AG04449 (cell line): ENCODE data around the gene SH2D2A.

Experiments
- CTCF ChIA-PET: fragments of 350-600 bp; formaldehyde crosslinking; extraction: SDS; loops from one replicate; lab custom pipeline; 2021; ENCODE audit warnings: antibody characterized with exemption; lab: Yijun Ruan, JAX
- POLR2A ChIA-PET: fragments of 400-600, 350-600 bp; formaldehyde crosslinking; extraction: SDS; loops from one replicate; lab custom pipeline; 2020; ENCODE audit warnings: antibody characterized with exemption, inconsistent platforms; lab: Yijun Ruan, JAX
- DNase-seq: peaks from one replicate; pipeline ENCODE4 v3.0.0-alpha.2; 2010; ENCODE audit warnings: low read depth, low spot score
- H3K4me3 ChIP-seq: 2 replicates; pipeline ENCODE4 v1.5.1; 2011; ENCODE audit warnings: low read depth, mild to moderate bottlenecking, control low read depth, low read length
- CTCF ChIP-seq: IDR thresholded peaks from one replicate; pipeline ENCODE4 v1.5.1; 2011; ENCODE audit warnings: mild to moderate bottlenecking, moderate library complexity, low read length, control low read depth, inconsistent platforms; ENCODE audit not compliant: insufficient read depth; ENCODE audit errors: missing control alignments

Gene SH2D2A

GRCh38 chr1:156862997-156863599, 46.5 kb upstream of the SH2D2A start:
- no peak for DNase-seq
- POLR2A ChIA-PET = no interaction called here
- no peak overlapping the region for H3K4me3 ChIP-seq
- CTCF ChIA-PET = interaction anchor here (1.2 to 16.4 kb wide), 7 partner anchors 15 to 175 kb away, joined by 3 to 476 read pairs (median 113); partner anchors contain the start of genes ISG20L2, METTL25B, PEAR1 and SH2D2A
- TF ChIP-seq CTCF = no peak

GRCh38 chr1:156862584-156862983, 45.9 kb upstream of the SH2D2A start:
- no peak for TF ChIP-seq CTCF
- ChIA-PET CTCF (interaction anchor here (1.1 to 16.4 kb wide), 11 partner anchors 9 to 203 kb away, joined by 3 to 476 read pairs (median 51); partner anchors contain the start of genes ISG20L2, METTL25B, PEAR1 and SH2D2A), POLR2A (no interaction called here)
- DNase-seq = no peak
- H3K4me3 ChIP-seq = no peak overlapping the region

- no peak for DNase-seq
These were observed 44.2 kb upstream of the SH2D2A start, which contains the start of gene NTRK1 for GRCh38 chr1:156860628-156861423. TSS of gene NTRK1 (plus strand) at chr1:156860865. CDS start at chr1:156860935, 70 bp downstream.

GRCh38 chr1:156860113-156860627, 43.5 kb upstream of the SH2D2A start:
- ChIA-PET CTCF (interaction anchor here (0.7 to 16.4 kb wide), 58 partner anchors 11 to 235 kb away, joined by 3 to 476 read pairs (median 6); partner anchors contain the start of genes CRABP2, ISG20L2, LRRC71 and METTL25B), POLR2A (interaction anchor here (0.5 to 1.4 kb wide), 5 partner anchors 62 to 132 kb away, joined by 3 to 6 read pairs (median 4); partner anchors contain the start of genes ISG20L2, METTL25B and PRCC)
- TF ChIP-seq CTCF = peak; percentile 86
- DNase-seq = no peak
- H3K4me3 ChIP-seq = peak overlapping the region; percentile 48

More at GRCh38 chr1:156860628-156861423, 44.2 kb upstream of the SH2D2A start, which contains the start of gene NTRK1:
- ChIA-PET POLR2A (interaction anchor here (0.5 to 1.4 kb wide), 4 partner anchors 62 to 133 kb away, joined by 3 to 6 read pairs (median 4); partner anchors contain the start of genes ISG20L2, METTL25B and PRCC), CTCF (interaction anchor here (1.0 to 16.4 kb wide), 54 partner anchors 10 to 236 kb away, joined by 3 to 476 read pairs (median 6); partner anchors contain the start of genes CRABP2, ISG20L2, LRRC71 and METTL25B)
- no peak for TF ChIP-seq CTCF
- H3K4me3 ChIP-seq = peak within 1 kb of the TSS; percentile 48

GRCh38 chr1:156859523-156860112, 43.0 kb upstream of the SH2D2A start:
- ChIA-PET POLR2A (interaction anchor here (0.8 to 1.3 kb wide), 4 partner anchors 61 to 131 kb away, joined by 3 to 5 read pairs (median 4); partner anchors contain the start of genes HDGF, ISG20L2, METTL25B and PRCC), CTCF (interaction anchor here (0.7 to 16.4 kb wide), 57 partner anchors 11 to 512 kb away, joined by 3 to 476 read pairs (median 6); partner anchors contain the start of genes CRABP2, ISG20L2, LRRC71 and METTL25B)
- peak overlapping the region; percentile 48 for H3K4me3 ChIP-seq
- no peak for DNase-seq
- no peak for TF ChIP-seq CTCF
